Heart right ventricle (tissue), 16 donors: ENCODE measurements around the gene SSR1. TPM values are rescaled to one million over a fixed set of nuclear protein-coding genes. Genes with fewer than 3 reads are reported as not detected.
"Not testable (repeated sequence)": the region's sequence is repeated elsewhere in the genome, so short reads cannot be mapped to it uniquely, and the experiment has no call there.

Experiments
- ATAC-seq, 8 donors: fragments of 200-7000 bp; cut with Tn5 transposase; one replicate each; pipeline ENCODE4 v1.9.1; 2020; ENCODE audit warnings: mild to moderate bottlenecking in 8 of 8, moderate library complexity in 8 of 8, moderate number of reproducible peaks in 1 of 8
- DNase-seq, 2 donors: peaks; one replicate each; pipeline ENCODE4 v3.0.0-alpha.2; 2020
- H3K27ac ChIP-seq, 10 donors: fragments of 200-600 bp; sonication (generic) in 2 of 10; one replicate each; pipeline versions ENCODE4 v1.5.0 to v1.8.0; 2020 to 2022; ENCODE audit warnings: mild to moderate bottlenecking in 3 of 10
- H3K27me3 ChIP-seq, 7 donors: fragments of 200-600 bp; one replicate each; pipeline ENCODE4 v1.8.0; 2021 to 2022; ENCODE audit warnings: mild to moderate bottlenecking in 2 of 7
- H3K36me3 ChIP-seq, 9 donors: fragments of 200-600 bp; sonication (generic) in 1 of 9; one replicate each; pipeline versions ENCODE4 v1.5.0 to v1.8.0; 2020 to 2022; ENCODE audit warnings: mild to moderate bottlenecking in 2 of 9
- H3K4me1 ChIP-seq, 9 donors: fragments of 200-600 bp; sonication (generic) in 1 of 9; one replicate each; pipeline versions ENCODE4 v1.5.0 to v1.8.0; 2020 to 2022; ENCODE audit warnings: mild to moderate bottlenecking in 4 of 9
- H3K4me3 ChIP-seq, 10 donors: fragments of 200-600 bp; sonication (generic) in 2 of 10; one replicate each; pipeline versions ENCODE4 v1.5.0 to v1.8.0; 2020 to 2022; ENCODE audit warnings: mild to moderate bottlenecking in 7 of 10, moderate library complexity in 2 of 10
- H3K9me3 ChIP-seq, 11 donors: fragments of 200-600 bp in 10 of 11; sonication (generic) in 2 of 11; one replicate each; pipeline versions ENCODE4 v1.5.0 to v1.8.0; 2013 to 2022; ENCODE audit warnings: mild to moderate bottlenecking in 2 of 11, control low read depth in 1 of 11, moderate library complexity in 1 of 11
- WGBS, 2 donors: extraction: QIAGEN DNeasy Blood & Tissue Kit; methylation state at CpG; one replicate each; pipeline ENCODE4 v1.1.7; 2013; ENCODE audit warnings: inconsistent platforms in 1 of 2; 5-methylcytosine and 5-hydroxymethylcytosine counted together
- intact Hi-C, 10 donors: fragments of 100-400 bp; cut with DNase I; formaldehyde crosslinking; loops; one replicate each; pipeline versions ENCODE4 v1.11.1 to v1.14.2; 2022
- polyA plus RNA-seq, 2 donors: library from polyadenylated mRNA; stranded (reverse); fragments of 200-250 nt; gene quantifications; one replicate each; pipeline ENCODE4 v1.2.3, GENCODE V29; 2013
- total RNA-seq, 10 donors: library from RNA; stranded (reverse); fragmentation: NEBNext Ultra II Directional in 3 of 10; extraction: Animal tissue kit (Norgen Biotek cat#: 25700) in 3 of 10; gene quantifications; one replicate each; pipeline versions ENCODE4 v1.2.1 to v1.2.4, GENCODE V29; 2021 to 2023
- TF ChIP-seq, protein P1 (sequence below), 9 donors: fragments of 200-600 bp; sonication (generic) in 2 of 9; IDR thresholded peaks; one replicate each; pipeline versions ENCODE4 v1.5.0 to v1.8.0; 2021 to 2022; ENCODE audit warnings: antibody characterized with exemption in 9 of 9, mild to moderate bottlenecking in 5 of 9, moderate library complexity in 1 of 9
- donor health status: Arrhythmogenic right ventricular cardiomyopathy.
- donor health status: ischemic (EF 13 %, LVEDD 7.1; RV severe dilation, severe dysfunction).
- donor health status: healthy with polysubstance abuse.
- donor health status: DM: no; HTN: yes; CAD: no.
- donor health status: DM: no; HTN: no; CAD: no.
- donor health status: ischemic (EF 25% LVEDD 6.9; RV normal size, moderate dysfunction).
- donor health status: ischemic (EF 25% LVEDD 5.7; RV mildly dilated, moderate dysfunction).
- donor health status: healthy.
- donor health status: DM: yes; HTN: yes; CAD: no.
- donor health status: Ischemic cardiomyopathy.
- donor health status: ischemic (EF 35%, LVEDD 5.7; RV mildly dilated, moderate dysfunction).
- donor health status: nonischemic (EF 11% LVEDD 7.7; RV severe dilation, severe dysfunction).
- donor health status: DM: yes; HTN: yes; CAD: no.
- donor health status: PGD.
- donor health status: ischemic (EF 29% LVEDD 5.4; RV normal size, mild dysfunction).
- donor health status: nonischemic (EF 23%, LVEDD 6.1; RV moderate dilation, normal function).

Gene SSR1
- total and polyA plus RNA-seq, 12 donors, result 8.3 to 80.5 (median 60.8) TPM

DNA sequence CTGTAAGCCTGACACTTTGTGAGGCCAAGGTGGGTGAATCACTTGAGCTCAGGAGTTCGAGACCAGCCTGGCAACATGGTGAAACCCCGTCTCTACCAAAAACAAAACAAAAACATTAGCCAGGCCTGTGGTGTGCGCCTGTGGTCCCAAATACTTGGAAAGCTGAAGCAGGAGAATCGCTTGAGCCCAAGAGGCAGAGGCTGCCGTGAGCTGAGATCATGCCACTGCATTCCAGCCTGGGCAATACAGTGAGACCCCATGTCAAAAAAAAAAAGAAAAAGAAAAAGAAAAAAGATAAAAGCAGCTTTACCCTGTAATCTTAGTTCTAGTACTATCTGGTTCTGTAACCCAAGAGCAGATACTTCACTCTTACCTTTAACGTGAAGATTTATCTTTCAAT lies 27.6 kb downstream of the SSR1 start:
- Histone ChIP-seq H3K36me3 (peaks cover 0 to 72% (median 30%) of the 10 kb centered on the region in 9 donors), H3K4me3 (no peak overlapping the region), H3K4me1 (peaks cover 0 to 12% (median 0%) of the 10 kb centered on the region in 9 donors), H3K9me3 (no peaks in the 10 kb centered on the region), H3K27ac (no peak overlapping the region), H3K27me3 (no peaks in the 10 kb centered on the region)
- ATAC-seq, result no peak
- intact Hi-C loops, result loop anchor here in 1 of 10 donors (10.0 kb wide), 1 partner anchor 329 kb away; no protein-coding TSS in a partner anchor
- TF ChIP-seq, protein P1, sequence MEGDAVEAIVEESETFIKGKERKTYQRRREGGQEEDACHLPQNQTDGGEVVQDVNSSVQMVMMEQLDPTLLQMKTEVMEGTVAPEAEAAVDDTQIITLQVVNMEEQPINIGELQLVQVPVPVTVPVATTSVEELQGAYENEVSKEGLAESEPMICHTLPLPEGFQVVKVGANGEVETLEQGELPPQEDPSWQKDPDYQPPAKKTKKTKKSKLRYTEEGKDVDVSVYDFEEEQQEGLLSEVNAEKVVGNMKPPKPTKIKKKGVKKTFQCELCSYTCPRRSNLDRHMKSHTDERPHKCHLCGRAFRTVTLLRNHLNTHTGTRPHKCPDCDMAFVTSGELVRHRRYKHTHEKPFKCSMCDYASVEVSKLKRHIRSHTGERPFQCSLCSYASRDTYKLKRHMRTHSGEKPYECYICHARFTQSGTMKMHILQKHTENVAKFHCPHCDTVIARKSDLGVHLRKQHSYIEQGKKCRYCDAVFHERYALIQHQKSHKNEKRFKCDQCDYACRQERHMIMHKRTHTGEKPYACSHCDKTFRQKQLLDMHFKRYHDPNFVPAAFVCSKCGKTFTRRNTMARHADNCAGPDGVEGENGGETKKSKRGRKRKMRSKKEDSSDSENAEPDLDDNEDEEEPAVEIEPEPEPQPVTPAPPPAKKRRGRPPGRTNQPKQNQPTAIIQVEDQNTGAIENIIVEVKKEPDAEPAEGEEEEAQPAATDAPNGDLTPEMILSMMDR (IDR thresholded peaks at IDR 0.05), result no peak
- WGBS, 2 donors, result 95 to 96% methylated on average over 6 of the region's 6 CpGs
- DNase-seq, result no peak

DNA sequence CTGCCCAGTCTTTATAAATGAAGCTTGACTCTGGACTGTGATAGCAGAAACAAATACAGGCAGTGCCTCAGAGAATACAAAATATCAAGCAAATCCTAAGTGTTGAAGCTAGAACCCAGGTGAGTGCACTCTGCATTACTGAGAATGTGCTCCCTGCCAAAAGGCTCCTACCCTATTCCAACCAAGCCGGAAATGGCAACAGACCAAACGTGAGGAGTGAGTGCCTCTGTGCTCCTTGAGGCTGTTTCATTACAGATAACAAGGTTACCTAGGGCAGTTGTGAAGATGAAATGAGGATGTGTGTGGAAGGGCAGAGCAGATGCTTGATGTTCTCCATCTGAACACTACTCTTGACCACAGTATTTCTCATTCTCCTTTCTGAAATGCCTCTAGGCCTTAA lies 29.3 kb downstream of the SSR1 start:
- H3K27me3 ChIP-seq, result no peaks in the 10 kb centered on the region
- intact Hi-C loops, result loop anchor here in 2 of 10 donors (5.0 to 10.0 kb wide), 2 partner anchors 329 to 331 kb away; no protein-coding TSS in a partner anchor
- peaks cover 0 to 15% (median 0%) of the 10 kb centered on the region in 9 donors for H3K4me1 ChIP-seq
- TF ChIP-seq, protein P1 (IDR thresholded peaks at IDR 0.05), result no peak
- no peak overlapping the region for H3K4me3 ChIP-seq
- H3K9me3 ChIP-seq, result no peaks in the 10 kb centered on the region
- no peak for DNase-seq
- 71 to 78% methylated on average over 2 of the region's 2 CpGs for WGBS, 2 donors
- no peak for ATAC-seq
- H3K27ac ChIP-seq, result no peak overlapping the region
- H3K36me3 ChIP-seq, result peaks cover 0 to 54% (median 18%) of the 10 kb centered on the region in 9 donors

DNA sequence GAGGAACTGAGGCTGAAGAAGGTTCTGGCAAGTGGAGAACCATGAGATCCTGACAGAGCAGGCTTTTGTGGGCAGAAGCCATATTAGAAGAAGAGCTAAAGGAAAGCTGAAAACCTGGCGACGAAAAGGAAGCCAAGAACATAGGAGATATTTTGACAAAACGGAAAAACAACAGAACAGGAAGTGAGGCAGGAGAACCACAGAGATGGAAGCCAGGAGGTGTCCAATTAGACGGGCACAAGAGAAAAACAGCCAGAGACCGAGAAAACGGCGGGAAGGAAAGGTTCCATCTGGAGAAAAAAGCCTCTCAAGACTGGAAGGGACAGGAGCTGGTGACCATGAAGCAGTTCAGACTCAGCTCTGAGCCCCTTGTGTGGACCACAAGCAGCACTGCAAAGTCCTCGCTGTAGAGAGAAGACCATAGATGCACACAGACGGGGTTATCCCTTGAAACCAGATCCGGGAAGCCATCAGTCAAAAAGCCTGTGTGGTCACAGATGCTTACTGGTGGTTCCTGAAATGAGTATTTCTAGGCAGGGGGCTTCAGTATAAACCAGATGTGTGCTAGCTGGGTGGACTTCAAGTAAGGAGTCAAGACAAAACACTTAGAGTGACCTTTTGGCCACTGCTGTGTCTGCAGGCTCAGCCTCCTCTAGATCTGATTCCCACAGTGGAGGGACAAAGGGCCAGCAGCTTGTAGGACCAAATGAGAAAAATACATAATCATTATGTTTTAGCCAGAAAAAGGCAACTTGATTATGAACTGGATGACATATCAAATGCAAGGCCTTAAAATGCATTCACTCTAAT lies 30.7 kb downstream of the SSR1 start:
- ATAC-seq, result no peak
- no peak overlapping the region for H3K27ac ChIP-seq
- intact Hi-C loops, result loop anchor here in 2 of 10 donors (5.0 to 10.0 kb wide), 2 partner anchors 330 to 332 kb away; no protein-coding TSS in a partner anchor
- 67 to 82% methylated on average over 10 of the region's 10 CpGs for whole genome bisulfite sequencing, 2 donors
- peaks cover 0 to 23% (median 0%) of the 10 kb centered on the region in 9 donors for H3K4me1 ChIP-seq
- H3K27me3 ChIP-seq, result no peaks in the 10 kb centered on the region
- DNase-seq, result no peak
- peaks cover 0 to 40% (median 9%) of the 10 kb centered on the region in 9 donors for H3K36me3 ChIP-seq
- TF ChIP-seq, protein P1 (IDR thresholded peaks at IDR 0.05), result no peak
- H3K4me3 ChIP-seq, result no peak overlapping the region
- no peaks in the 10 kb centered on the region for H3K9me3 ChIP-seq

DNA sequence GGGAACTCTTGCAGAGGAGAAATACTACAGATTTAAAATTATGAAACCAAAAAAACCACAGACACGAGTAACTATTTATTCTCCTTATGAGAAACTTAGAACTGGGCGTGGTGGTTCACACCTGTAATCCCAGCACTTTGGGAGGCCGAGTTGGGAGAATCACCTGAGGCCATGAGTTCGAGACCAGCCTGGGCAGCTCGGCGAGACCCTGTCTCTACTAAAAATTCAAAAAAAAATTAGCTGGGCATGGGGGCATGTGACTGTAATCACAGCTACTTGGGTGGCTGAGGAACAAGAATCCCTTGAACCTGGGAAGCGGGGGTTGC lies 36.8 kb downstream of the SSR1 start:
- TF ChIP-seq, protein P1 (IDR thresholded peaks at IDR 0.05), result peak in 2 of 9 donors; percentile 6 to 14
- H3K27ac ChIP-seq, result no peak overlapping the region
- no peaks in the 10 kb centered on the region for H3K9me3 ChIP-seq
- H3K4me1 ChIP-seq, result peaks cover 0 to 17% (median 0%) of the 10 kb centered on the region in 9 donors
- no peak overlapping the region for H3K4me3 ChIP-seq
- no peaks in the 10 kb centered on the region for H3K27me3 ChIP-seq
- H3K36me3 ChIP-seq, result no peaks in the 10 kb centered on the region
- intact Hi-C loops, result loop anchor here in 7 of 10 donors (2.0 to 10.0 kb wide), 5 partner anchors 119 to 341 kb away; no protein-coding TSS in a partner anchor
- WGBS, 2 donors, result 57 to 64% methylated on average over 7 of the region's 7 CpGs
- no peak for DNase-seq
- ATAC-seq, result peak in 1 of 8 donors; percentile 7

DNA sequence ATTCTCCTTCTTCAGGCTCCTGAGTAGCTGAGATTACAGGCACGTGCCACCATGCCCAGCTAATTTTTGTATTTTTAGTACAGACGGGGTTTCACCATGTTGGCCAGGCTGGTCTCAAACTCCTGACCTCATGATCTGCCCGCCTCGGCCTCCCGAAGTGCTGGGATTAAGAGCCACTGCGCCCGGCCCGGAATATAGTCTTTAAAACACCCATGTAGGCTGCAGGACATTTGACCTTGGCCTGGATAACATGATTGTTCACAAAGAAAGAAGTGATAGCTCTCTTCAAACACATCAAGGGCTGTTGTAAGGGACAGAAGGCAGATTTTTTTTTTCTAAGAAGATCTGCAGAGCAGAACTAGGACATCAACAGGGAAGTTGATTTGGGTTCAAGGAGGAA lies 38.5 kb downstream of the SSR1 start:
- not testable (repeated sequence) for H3K27ac ChIP-seq, H3K27me3 ChIP-seq
- whole genome bisulfite sequencing, 2 donors, result 81 to 83% methylated on average over 8 of the region's 8 CpGs

More for the DNA sequence above, 38.5 kb downstream of the SSR1 start:
- H3K36me3 ChIP-seq, H3K4me3 ChIP-seq, ATAC-seq, H3K9me3 ChIP-seq, DNase-seq: not testable (repeated sequence)
- intact Hi-C loops, result loop anchor here in 3 of 10 donors (2.0 to 10.0 kb wide), 3 partner anchors 120 to 340 kb away; no protein-coding TSS in a partner anchor
- H3K4me1 ChIP-seq, result peaks cover 0 to 17% (median 0%) of the 10 kb centered on the region in 9 donors
